ENCODE results near the gene ITGB3.

ITGB3 gene

DNA sequence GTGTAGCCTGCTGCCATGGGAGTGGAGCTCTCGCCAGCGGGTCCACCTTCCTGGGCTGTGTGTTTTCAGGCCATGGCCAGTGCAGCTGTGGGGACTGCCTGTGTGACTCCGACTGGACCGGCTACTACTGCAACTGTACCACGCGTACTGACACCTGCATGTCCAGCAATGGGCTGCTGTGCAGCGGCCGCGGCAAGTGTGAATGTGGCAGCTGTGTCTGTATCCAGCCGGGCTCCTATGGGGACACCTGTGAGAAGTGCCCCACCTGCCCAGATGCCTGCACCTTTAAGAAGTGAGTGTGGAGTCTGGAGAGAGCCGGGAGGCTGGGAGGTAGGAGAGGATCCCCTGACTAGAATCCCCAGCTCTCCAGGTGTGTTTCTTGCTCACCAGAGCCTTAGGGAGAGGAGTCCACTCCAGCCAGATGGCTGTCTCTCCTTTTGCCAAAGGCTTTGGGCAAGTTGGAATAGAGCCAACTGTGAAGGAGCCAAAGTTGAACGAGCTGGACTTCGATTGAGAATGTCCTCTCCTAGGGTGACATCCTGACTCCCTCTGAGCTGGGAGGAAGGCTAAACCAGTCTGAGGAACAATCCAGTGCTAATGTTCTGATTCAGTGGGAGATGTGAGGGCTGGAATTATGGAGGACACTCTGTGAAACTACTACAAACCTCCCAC lies 45.7 kb downstream of the ITGB3 start:
- DNase-seq (ENCODE audit: low spot score): no peak

DNA sequence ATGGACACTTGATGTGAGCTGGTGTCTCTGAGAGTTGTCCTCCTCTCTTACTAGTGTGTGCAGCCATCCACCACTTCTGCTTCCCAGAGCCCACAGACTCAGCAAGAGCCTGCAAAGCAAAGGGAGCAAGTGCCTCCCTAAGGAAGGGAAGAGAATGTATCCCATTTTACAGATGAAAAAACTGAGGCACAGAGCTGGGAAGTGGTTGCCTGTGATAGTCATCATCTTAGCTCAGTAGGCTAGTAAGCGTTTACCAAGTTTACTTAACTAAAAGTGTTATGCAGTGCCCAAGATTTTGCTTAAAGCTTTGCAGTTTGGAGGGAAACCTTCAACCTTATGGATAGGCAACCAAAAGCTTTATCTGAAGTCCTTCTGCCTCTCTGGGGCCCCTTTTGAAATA lies 47.1 kb downstream of the ITGB3 start:
- DNase-seq (ENCODE audit: low spot score): no peak

DNA sequence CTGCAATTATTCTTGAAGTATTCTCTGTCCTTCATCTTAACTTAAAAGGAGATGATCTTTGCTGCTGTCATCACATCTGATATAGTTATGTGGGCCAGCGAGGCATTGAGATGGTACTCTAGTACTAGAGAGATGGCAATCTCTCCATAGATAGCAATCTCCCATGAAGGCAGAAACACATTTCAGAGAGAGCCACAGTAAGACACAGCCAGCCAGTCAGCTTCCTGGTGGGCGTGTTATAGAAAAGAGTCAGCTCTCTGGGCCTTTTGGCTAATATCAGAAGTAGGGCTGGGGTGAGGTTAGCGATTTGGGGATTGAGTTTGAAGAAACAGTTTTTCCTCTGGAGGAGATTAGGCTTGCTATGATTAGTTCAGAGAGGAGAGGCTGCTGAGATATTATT lies 47.5 kb downstream of the ITGB3 start:
- no peak for DNase-seq (ENCODE audit: low spot score)

DNA sequence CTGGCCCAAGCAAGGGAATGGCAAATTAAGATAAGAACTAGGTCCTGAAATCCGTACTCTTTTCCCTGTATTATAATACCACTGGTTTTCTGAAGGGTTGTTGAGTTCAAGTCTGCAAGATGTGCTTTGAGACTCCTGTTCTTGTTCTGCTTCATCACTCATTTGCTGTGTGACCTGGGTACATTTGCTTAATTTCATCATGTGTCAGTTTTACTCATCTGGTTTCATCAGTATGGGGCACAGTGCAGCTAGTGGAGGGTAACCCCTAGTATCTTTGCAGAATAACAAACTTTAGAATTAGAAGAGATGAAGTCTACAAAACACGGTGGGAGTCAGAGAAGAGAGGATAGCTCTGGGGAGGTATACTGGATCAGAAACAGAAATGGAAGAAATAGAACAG lies 48.2 kb downstream of the ITGB3 start:
- no peak for DNase-seq (ENCODE audit: low spot score)

- no peak for DNase-seq (ENCODE audit: low spot score)
Measured at GRCh38 chr17:47304186-47304585, 50.6 kb downstream of the ITGB3 start.

DNA sequence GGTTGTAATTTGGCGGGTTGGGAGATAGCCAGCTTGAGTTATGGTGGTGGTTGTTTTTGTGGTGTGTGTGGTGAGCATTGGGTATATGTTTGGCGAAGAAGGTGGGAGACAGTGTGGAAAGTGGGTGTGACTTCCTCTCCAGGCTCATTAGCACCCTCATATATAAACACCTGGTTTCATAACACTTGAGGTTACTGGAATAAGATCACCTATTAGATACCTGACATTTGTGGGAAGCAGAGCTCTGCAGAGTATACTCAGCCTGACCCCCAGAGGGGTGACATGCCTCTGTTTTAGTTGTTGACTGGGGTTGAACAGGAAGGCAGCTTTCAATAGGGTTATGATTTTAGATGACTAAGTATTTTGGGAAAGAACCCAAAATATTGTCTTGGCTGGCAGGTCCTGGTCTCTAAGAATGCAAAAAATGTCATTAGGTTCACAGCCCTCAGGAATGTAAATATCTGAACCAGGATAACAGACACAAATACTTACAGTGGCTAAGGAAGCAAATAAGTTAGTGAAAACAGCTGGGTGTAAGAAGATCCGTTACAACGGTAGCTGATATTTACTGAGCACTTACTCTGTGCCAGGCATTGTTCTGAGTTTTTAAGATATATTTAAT lies 51.8 kb downstream of the ITGB3 start:
- DNase-seq (ENCODE audit: low spot score): no peak

GRCh38 chr17:47310186-47310733 lies 56.6 kb downstream of the ITGB3 start:
- DNase-seq (ENCODE audit: low spot score): no peak

- no peak for DNase-seq (ENCODE audit: low spot score)
Measured at GRCh38 chr17:47311420-47311819, 57.8 kb downstream of the ITGB3 start.

DNA sequence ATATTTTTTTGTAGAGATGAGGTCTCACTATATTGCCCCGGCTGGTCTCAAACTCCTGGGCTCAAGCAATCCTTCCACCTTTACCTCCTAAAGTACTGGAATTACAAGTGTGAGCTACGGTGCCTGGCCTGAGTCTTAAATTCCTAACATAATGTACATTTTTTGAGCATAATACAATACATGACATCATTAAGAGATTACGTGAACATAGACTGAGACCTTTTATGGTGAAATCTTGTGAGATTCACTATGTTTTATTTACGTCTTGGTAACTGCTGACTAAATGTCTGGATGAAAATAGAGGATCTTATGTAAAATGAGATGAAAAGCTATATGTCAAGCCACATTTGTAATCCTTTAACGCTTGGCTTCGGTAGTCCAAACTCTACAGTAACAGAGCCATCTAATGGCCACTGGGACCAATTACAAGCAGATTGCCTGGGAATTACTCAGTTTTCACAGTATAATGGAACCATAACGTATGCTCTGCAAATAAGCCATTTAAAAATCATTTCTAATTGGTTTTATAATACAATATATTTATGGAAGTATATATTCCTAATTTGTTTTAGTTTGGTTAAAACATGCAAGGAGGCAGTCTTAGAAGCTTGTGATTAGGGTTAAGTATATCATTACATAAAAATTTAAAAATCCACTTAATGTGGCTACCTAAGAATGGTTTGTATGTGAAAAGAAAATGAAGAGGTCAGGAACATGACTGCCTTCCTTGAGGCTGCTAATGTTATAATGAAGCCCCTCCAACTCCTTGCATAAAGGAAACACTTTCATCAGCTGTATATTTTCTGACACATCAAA lies 62.0 kb downstream of the ITGB3 start:
- peak; percentile 53 for DNase-seq (ENCODE audit: low spot score)

GRCh38 chr17:47316311-47316710 lies 62.7 kb downstream of the ITGB3 start:
- no peak for DNase-seq (ENCODE audit: low spot score)

DNA sequence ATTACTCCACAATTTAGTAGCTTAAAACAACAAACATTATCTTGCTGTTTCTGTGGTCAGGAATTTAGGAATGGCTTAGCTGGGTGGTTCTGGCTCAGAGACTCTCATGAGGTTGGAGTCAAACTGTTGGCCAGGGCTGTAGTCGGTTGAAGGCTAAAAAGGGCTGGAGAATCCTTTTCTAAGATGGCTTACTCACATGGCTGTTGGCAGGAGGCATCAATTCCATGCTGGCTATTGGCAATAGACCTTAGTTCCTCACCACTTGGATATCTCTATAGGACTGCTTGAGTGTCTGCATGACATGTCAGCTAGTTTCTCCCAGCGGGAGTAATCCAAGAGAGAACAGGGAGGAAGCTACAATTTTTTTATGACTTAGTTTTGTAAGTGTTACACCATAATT lies 63.5 kb downstream of the ITGB3 start:
- no peak for DNase-seq (ENCODE audit: low spot score)

- no peak for DNase-seq (ENCODE audit: low spot score)
Measured at GRCh38 chr17:47318197-47318918, 64.7 kb downstream of the ITGB3 start.

GRCh38 chr17:47320879-47321502 lies 67.4 kb downstream of the ITGB3 start:
- DNase-seq (ENCODE audit: low spot score): no peak

DNA sequence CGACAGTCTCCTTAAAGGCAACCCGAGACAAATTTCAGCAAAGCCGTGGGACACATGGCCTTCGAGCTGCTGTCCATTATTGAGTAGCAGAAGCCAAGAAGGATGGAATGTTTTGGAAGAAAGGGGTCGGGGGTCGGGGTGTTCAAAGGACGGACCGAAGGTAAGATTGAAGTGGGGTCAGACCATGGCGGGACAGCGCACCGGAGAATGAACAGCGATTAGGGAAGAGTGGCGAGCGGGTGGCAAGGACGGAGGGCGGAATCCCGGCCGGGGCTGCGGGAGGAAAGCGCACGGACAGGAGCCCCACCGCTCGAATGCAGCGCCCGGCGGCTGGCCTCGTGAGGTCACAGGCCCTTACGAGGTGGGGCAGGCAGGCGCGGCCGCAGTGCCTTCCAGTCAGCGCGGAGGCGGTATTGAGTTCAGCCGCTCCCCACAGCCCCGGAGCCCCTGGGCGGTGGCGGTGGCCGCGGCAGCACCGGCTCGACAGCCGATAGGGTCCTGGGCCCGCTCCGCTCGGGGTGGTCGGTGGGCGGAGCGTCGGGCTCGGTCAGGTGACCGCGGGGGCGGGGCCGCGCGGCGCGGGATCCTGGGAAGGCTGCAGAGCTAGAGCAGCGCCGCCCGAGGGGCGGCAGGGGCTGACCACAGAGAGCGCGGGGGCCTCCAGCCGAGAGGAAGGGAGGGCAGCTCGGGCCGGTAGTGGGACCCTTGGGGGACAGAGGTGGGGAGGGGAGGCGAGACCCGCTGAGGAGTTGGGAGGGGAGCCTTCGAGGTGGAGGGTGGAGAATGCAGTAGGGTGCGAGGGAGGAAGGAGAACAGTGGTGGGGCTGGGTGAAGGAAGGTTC lies 70.0 kb downstream of the ITGB3 start, which contains the start of gene EFCAB13:
TSS of gene EFCAB13 (plus strand) at position 574 of the 842 bp plus-strand sequence. CDS start 4,399 bp downstream, outside the sequence.
- DNase-seq (ENCODE audit: low spot score): peak; percentile 90

GRCh38 chr17:47324224-47325020 lies 70.8 kb downstream of the ITGB3 start:
- DNase-seq (ENCODE audit: low spot score): no peak

- no peak for DNase-seq (ENCODE audit: low spot score)
Measured at GRCh38 chr17:47325176-47325575, 71.5 kb downstream of the ITGB3 start.

- no peak for DNase-seq (ENCODE audit: low spot score)
Measured at GRCh38 chr17:47330548-47330947, 76.9 kb downstream of the ITGB3 start.

DNA sequence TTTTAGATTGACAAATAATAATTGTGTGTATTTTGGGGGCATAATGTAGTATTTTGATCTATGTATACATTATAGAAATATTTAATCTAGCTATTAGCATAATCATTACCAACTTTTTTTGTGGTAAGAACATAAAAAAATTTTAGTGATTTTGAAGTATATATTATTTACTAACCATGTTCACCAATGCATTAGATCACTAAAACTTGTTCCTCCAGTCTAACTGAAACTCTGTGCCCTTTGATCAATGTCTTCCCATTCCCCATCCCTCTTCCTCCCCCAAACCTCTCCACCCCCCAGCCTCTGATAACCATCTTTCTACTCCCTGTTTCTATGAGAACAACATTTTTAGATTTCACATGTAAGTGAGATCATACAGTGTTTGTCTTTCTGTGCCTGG lies 78.7 kb downstream of the ITGB3 start:
- DNase-seq (ENCODE audit: low spot score): no peak

DNA sequence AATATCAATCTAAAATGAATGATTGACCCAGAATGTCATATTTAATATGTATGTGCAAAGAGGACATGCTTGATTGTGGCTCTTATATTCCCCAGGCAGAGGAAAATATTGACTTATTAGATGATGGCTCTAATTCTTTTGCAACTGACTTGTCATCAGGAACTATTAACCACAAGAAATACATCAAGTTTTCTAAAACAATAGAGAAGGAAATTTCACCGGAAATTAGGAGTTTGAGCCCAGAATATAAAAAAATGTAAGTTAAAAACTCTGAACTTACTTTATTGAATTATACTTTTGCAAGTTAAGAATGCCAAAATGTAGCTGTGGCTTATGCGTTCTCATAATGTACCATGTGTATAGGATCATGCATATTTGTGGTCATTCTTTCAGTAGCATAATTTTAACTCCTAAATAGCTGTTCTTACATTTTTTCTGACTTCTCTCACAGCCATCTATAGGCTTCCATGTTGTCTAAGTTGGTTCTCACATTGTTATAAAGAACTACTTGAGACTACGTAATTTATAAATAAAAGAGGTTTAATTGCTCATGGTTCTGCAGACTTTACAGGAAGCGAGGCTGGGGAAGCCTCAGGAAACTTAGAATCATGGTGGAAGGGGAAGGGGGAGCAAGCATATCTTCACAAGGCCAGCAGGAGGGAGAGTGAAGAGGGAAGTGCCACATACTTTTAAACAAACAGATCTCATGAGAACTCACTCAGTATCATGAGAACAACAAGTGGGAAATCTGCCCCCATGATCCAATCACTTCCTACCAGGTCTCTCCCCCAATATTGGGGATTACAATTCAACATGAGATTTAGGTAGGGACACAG lies 81.7 kb downstream of the ITGB3 start:
- DNase-seq (ENCODE audit: low spot score): no peak
